Measurements from ENCODE around the gene ATP11A.

DNA sequence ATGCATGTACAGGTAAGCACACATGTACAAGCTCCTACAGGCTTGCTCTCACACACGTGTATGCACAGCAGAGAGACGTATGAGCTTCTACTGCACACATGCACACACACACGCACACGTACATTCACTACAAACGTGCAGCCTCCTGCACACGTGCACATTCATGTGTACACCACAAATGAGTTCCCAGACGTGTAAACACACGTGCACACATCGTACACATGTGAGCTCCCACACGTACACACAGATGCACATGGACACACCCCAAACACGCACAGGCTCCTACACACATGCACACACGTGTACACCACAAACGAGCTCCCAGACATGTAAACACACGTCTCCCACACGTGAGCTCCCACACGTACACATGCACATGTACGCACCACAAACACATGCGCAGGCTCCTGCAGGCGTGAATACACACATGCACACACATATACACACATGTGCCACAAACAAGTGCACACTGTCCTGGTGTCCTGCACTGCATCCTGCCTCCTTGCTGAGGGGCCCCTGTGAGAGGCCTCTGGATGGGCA, 195.5 kb downstream of the ATP11A start:
- TF ChIP-seq, protein P1, sequence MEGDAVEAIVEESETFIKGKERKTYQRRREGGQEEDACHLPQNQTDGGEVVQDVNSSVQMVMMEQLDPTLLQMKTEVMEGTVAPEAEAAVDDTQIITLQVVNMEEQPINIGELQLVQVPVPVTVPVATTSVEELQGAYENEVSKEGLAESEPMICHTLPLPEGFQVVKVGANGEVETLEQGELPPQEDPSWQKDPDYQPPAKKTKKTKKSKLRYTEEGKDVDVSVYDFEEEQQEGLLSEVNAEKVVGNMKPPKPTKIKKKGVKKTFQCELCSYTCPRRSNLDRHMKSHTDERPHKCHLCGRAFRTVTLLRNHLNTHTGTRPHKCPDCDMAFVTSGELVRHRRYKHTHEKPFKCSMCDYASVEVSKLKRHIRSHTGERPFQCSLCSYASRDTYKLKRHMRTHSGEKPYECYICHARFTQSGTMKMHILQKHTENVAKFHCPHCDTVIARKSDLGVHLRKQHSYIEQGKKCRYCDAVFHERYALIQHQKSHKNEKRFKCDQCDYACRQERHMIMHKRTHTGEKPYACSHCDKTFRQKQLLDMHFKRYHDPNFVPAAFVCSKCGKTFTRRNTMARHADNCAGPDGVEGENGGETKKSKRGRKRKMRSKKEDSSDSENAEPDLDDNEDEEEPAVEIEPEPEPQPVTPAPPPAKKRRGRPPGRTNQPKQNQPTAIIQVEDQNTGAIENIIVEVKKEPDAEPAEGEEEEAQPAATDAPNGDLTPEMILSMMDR (IDR thresholded peaks at IDR 0.05): no peak
- no peak for TF ChIP-seq EP300 (IDR thresholded peaks at IDR 0.05)
